Posterior vena cava (tissue), 2 donors: ENCODE results near the gene HDGFL1. TPM values are rescaled to one million over a fixed set of nuclear protein-coding genes. Genes with fewer than 3 reads are reported as not detected.

ENCODE experiments used
- DNase-seq: peaks from one replicate; pipeline ENCODE4 v3.0.0-alpha.2; 2020; ENCODE audit warnings: low spot score
- intact Hi-C, 2 donors: fragments of 100-400 bp; cut with DNase I; formaldehyde crosslinking; loops; one replicate each; pipeline versions ENCODE4 v1.14.1 to v1.14.2; 2022 to 2023
- long read RNA-seq, 2 donors: library from polyadenylated mRNA; unstranded; transcript quantifications; one replicate each; pipeline ENCODE4 v2.0.0, GENCODE V29; 2020 to 2021
- total RNA-seq, 2 donors: library from RNA; stranded (reverse); fragmentation: NEBNext Ultra II Directional; extraction: Animal tissue kit (Norgen Biotek cat#: 25700); gene quantifications; one replicate each; pipeline ENCODE4 v1.2.1, GENCODE V29; 2021
- donor health status: DM: yes; HTN: yes; CAD: no.
- donor health status: DM: yes; HTN: yes; CAD: no.

HDGFL1 gene
- not detected for total RNA-seq
- long read RNA-seq, donor 1: 0 reads
- long read RNA-seq, donor 2: 0 reads

GRCh38 chr6:22569281-22570184 is at the start of gene HDGFL1:
HDGFL1 (plus strand) TSS chr6:22569566; CDS start chr6:22569576, 10 bp downstream.
- intact Hi-C loops: no loop called here
- no peak for DNase-seq

- no peak for DNase-seq
- intact Hi-C loops: no loop called here
Observed at GRCh38 chr6:22521035-22521434, 48.3 kb upstream of the HDGFL1 start.

GRCh38 chr6:22526736-22527135 is 42.6 kb upstream of the HDGFL1 start:
- intact Hi-C loops: no loop called here
- no peak for DNase-seq

- intact Hi-C loops: no loop called here
- DNase-seq: no peak
Observed at GRCh38 chr6:22529866-22530265, 39.5 kb upstream of the HDGFL1 start.

DNA sequence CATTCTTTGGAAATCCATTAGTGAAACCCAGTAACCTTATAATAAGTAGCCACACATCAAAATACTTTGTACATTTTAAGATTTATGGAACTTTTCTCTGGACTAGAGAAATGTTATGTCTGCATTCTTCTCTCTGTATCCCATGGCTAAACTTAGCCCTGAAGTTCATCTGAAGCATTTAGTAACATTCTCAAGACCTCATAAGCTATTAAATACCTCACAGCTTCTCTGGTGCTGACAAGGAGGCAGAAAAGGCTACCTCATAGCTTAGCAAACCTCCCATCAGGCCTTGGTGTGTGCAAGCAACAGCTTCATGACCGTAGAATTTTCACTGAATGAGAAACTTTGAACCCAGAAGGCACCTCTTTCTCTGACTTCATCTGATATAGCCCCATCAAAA is 38.9 kb upstream of the HDGFL1 start:
- DNase-seq: no peak
- intact Hi-C loops: no loop called here

- intact Hi-C loops: no loop called here
- no peak for DNase-seq
Observed at GRCh38 chr6:22536122-22536521, 33.2 kb upstream of the HDGFL1 start.

GRCh38 chr6:22544476-22544875 is 24.9 kb upstream of the HDGFL1 start:
- intact Hi-C loops: no loop called here
- DNase-seq: no peak

GRCh38 chr6:22545051-22545450 is 24.3 kb upstream of the HDGFL1 start:
- DNase-seq: no peak
- intact Hi-C loops: no loop called here

DNA sequence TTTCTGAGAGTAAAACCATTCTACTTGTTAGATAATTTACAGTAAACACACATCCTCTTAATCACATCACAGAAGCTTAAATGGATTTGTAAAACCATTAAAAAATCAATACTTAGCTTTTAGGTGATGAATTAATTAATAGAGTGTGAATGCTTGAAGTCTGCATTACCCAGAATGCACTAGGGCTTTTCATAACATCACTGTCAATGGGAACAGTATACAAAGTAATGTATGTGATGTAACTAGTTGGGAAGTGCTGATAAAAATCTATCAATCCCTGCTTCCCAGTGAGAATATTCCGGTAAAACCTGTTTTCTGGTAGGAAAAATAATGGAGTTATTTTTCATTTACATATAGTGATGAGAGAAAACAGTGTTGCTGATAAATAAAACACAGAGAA is 23.1 kb upstream of the HDGFL1 start:
- DNase-seq: no peak
- intact Hi-C loops: no loop called here

- intact Hi-C loops: no loop called here
Observed at GRCh38 chr6:22550971-22551670, 18.2 kb upstream of the HDGFL1 start.

DNA sequence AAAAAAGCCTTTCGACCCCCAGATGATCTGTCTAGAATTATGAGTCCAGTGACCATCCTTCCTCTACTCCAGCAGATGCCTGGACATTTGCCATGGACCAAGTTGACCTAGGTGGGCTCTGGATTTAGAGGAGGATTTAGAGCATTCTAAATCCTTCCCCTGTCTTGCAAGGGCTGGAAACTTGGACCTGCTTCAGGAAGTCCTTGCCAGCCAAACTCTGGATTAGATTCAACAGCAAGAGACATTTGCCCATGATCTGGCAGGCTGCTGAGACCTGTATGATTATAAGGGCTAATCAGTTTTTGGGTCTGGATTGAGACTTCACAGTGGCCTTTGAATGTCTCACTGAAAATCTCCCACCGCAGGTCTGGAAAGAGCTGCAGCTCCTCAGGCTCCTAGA is 13.1 kb upstream of the HDGFL1 start:
- no peak for DNase-seq
- intact Hi-C loops: no loop called here

More at GRCh38 chr6:22550971-22551670, 18.2 kb upstream of the HDGFL1 start:
- DNase-seq: no peak

DNA sequence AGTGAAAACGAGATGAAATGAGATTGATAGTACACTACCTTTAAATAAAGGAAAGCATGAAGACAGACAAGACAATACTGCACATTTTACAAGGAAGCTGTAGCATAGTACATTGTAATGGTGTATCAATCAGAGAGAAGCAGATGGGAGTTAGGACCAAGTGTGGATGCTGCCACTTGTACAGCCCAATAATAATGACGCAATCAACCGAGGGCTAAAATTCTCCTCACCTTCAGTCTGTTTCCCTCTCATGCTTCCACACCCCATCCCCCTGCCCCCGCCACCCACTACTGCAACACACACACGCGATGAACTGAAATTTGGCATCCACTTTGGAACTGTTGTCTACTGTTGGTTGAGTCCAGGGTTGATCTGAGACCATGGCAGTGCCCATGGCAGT is 12.4 kb upstream of the HDGFL1 start:
- intact Hi-C loops: no loop called here

DNA sequence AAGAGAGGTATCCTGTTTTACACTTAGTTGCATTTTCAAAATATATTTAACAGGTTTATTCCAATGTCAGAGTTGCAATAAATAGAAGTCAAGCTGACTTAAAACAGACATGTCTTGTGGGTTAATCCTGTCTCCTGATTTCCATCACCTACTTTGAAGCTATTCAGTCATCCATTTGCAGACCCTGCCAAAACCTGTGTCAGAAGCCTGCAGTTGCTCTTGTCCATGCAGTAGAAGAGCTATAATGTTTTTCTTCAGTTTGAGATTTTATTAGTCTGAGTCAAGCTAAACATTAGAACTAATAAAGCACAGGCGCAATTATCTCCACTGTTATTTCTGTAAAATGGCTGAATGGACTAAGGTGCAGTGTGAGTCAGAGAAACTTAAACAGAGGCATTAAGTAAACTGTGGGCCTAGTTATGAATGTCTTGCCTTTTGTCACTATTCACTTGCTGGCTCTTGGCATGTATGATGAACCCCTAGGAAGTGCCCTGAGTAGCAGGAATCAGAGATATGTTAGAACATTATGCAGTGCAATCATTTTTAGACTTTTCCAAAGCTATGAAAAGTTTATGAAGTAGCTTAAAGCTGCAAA is 11.0 kb upstream of the HDGFL1 start:
- intact Hi-C loops: no loop called here
- no peak for DNase-seq

More for the DNA sequence above, 12.4 kb upstream of the HDGFL1 start:
- no peak for DNase-seq

GRCh38 chr6:22568854-22569253 is 512 bp upstream of the HDGFL1 start:
- no peak for DNase-seq
- intact Hi-C loops: no loop called here

DNA sequence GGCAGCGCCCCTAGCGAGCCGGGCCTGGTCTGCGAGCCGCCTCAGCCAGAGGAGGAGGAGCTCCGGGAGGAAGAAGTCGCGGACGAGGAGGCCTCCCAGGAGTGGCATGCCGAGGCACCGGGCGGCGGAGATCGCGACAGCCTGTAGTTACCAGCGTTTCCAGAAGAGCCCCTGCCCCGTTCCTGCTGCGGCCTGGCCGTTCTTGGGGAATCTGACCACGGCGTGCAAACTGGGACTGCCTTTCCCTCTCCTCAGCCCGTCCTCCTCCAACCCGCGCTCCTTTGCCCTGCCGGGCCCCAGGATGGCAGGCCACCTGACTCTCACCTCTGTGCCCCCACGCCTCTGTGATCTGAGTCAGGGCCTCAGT is 802 bp downstream of the HDGFL1 start:
- intact Hi-C loops: no loop called here
- DNase-seq: peak; percentile 76

DNA sequence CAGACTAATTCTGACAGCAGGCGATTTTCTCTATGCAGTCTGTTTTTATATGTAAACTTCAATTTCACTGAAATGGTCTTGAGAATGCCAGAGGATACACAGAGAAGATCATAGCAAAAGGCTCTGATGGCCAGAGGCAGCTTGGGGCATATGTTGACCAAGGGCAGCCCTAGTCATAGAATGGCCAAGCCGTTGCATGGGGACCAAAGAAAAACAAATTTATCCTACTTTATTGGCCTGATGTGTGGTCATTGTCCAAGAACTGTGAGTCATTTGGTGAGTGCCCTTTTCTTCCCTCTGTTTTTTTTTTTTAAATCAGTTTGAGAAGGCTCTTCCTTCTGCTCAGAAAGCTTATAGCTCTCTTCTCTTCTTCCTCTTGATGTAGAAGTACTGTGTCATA is 5.8 kb downstream of the HDGFL1 start:
- intact Hi-C loops: no loop called here
- DNase-seq: no peak

DNA sequence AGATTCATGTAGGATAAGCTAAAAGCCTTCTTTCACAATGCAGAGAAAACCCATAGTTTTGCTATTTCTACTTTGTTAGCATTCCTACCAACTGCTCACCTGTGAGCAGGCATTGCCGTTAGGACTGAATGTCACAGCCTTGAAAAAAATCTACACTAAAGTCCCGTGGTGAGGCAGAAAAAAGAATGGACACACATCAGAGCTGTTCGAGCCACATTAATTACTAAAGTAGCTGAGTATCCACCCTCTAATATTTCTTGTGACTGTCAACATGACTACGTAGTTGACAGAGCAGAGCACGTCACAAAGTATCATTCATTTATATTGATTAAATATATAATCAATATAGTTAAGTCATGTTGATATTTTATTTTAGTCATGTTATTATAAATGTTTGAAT is 10.1 kb downstream of the HDGFL1 start:
- intact Hi-C loops: no loop called here
- no peak for DNase-seq

- DNase-seq: no peak
- intact Hi-C loops: no loop called here
Observed at GRCh38 chr6:22580337-22580736, 11.0 kb downstream of the HDGFL1 start.

- no peak for DNase-seq
- intact Hi-C loops: no loop called here
Observed at GRCh38 chr6:22582417-22583205, 13.2 kb downstream of the HDGFL1 start.

DNA sequence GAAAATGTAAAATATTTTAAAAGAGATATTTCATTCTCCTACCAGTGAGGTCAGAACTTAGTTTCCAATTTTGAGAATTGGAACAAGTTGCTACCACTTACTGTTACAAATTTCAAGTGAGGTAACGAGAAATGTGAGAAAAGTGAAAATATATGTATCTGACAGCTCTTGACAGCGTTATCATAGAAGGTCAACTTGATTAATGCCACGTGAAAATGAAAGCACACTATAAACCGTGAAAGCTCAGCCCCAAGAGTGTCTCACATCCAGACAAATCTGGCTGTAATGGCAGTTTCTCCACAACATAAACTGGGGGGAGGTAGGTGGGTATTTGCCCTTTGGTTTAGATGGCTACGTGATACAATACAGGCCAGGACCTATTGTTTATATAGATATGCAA is 13.9 kb downstream of the HDGFL1 start:
- intact Hi-C loops: no loop called here
- DNase-seq: no peak
